K562 (cell line): ENCODE results near the gene OR52A5. TPM values are rescaled to one million over a fixed set of nuclear protein-coding genes. Genes with fewer than 3 reads are reported as not detected.

Source experiments
- ADNP ChIP-seq: fragments of 200-800 bp; sonication (Bioruptor generic); IDR thresholded peaks from 2 replicates; pipeline ENCODE4 v1.6.1; 2016; ENCODE audit warnings: missing genetic modification characterization, missing compliant biosample characterization
- ARNT ChIP-seq, 2 experiments: fragments of 450-650 bp; IDR thresholded peaks; 2 replicates each; pipeline ENCODE4 v1.6.1; 2016; ENCODE audit warnings: mild to moderate bottlenecking in 1 of 2
- CHD2 ChIP-seq: IDR thresholded peaks from 2 replicates; pipeline ENCODE4 v1.6.1; 2011; ENCODE audit warnings: low read depth, low read length
- ELF1 ChIP-seq: fragments of 200-800 bp; sonication (Bioruptor generic); IDR thresholded peaks from 2 replicates; pipeline ENCODE4 v1.6.1; 2016; ENCODE audit warnings: missing genetic modification characterization, missing compliant biosample characterization
- EP300 ChIP-seq: IDR thresholded peaks from 2 replicates; pipeline ENCODE4 v1.6.1; 2012; ENCODE audit warnings: low read length, improper control_type of control experiment
- FOSL1 ChIP-seq: fragments of 200-800 bp; sonication (Bioruptor generic); conservative IDR thresholded peaks from 2 replicates; pipeline ENCODE4 v1.6.1; 2016; ENCODE audit warnings: missing genetic modification characterization, missing compliant biosample characterization
- KDM1A ChIP-seq, 2 experiments: fragments of 450-650 bp; IDR thresholded peaks; 2 replicates each; pipeline ENCODE4 v1.6.1; 2016; ENCODE audit warnings: mild to moderate bottlenecking in 2 of 2
- NFE2 ChIP-seq: IDR thresholded peaks from 2 replicates; pipeline ENCODE4 v1.6.1; 2014; ENCODE audit warnings: antibody characterized with exemption, low read depth
- PBX2 ChIP-seq, 2 experiments: IDR thresholded peaks in 1 of 2; conservative IDR thresholded peaks in 1 of 2; 2 replicates each; pipeline ENCODE4 v1.6.1; 2016; ENCODE audit warnings: low read depth in 2 of 2, mild to moderate bottlenecking in 1 of 2, missing compliant biosample characterization in 1 of 2, missing genetic modification characterization in 1 of 2, moderate library complexity in 1 of 2
- SMARCB1 ChIP-seq: IDR thresholded peaks from 2 replicates; pipeline ENCODE4 v1.6.1; 2011; ENCODE audit warnings: improper control_type of control experiment, low read depth; ENCODE audit not compliant: insufficient read length
- SPI1 ChIP-seq: IDR thresholded peaks from 2 replicates; pipeline ENCODE4 v1.6.1; 2011; ENCODE audit warnings: low read depth, low read length, control low read depth, borderline replicate concordance
- STAG1 ChIP-seq: sonication (generic); formaldehyde crosslinking; IDR thresholded peaks from 2 replicates; pipeline ENCODE4 v1.5.0; 2020; ENCODE audit warnings: missing genetic modification reagents, borderline replicate concordance
- ZBTB40 ChIP-seq, 2 experiments: fragments of 450-650 bp in 1 of 2; sonication (generic) in 1 of 2; formaldehyde crosslinking in 1 of 2; IDR thresholded peaks; 2 replicates each; pipeline versions ENCODE4 v1.7.1 to v1.9.0; 2016 to 2022; ENCODE audit warnings: inconsistent platforms in 1 of 2, mild to moderate bottlenecking in 1 of 2, missing genetic modification reagents in 1 of 2
- ZNF232 ChIP-seq: sonication (generic); formaldehyde crosslinking; IDR thresholded peaks from 2 replicates; pipeline ENCODE4 v1.8.0; 2022; ENCODE audit warnings: mild to moderate bottlenecking, missing genetic modification reagents
- ZNF311 ChIP-seq: fragments of 250-450 bp; sonication (Bioruptor Pico); IDR thresholded peaks from 2 replicates; pipeline ENCODE4 v1.4.0; 2020; ENCODE audit warnings: mild to moderate bottlenecking, moderate library complexity
- polyA plus RNA-seq, 8 experiments: library from polyadenylated mRNA; depleted of rRNA in 4 of 8; stranded (reverse) in 5 of 8; unstranded in 3 of 8; fragments of >200 nt; fragmentation: Nextera tagmentation in 2 of 8; fragmentation: Illumina TruSeq in 1 of 8; extraction: Ambion mirVana in 2 of 8; extraction: Trizol in 1 of 8; gene quantifications; 2 replicates each; pipeline versions ENCODE4 v1.2.1 to v1.2.3, GENCODE V29; 2011 to 2014; ENCODE audit warnings: inconsistent platforms in 1 of 8, missing spikeins in 1 of 8
- total RNA-seq, 7 experiments: library from RNA; depleted of rRNA in 6 of 7; stranded (reverse); fragments of >200 nt in 6 of 7; fragmentation: Illumina TruSeq in 2 of 7; extraction: Trizol in 2 of 7; gene quantifications; 2 replicates each; pipeline versions ENCODE4 v1.2.1 to v1.2.3, GENCODE V29; 2011 to 2021; ENCODE audit warnings: low replicate concordance in 1 of 7

The OR52A5 gene
- total and polyA plus RNA-seq, 9 of the 15 experiments (the other 6 are each of a cell fraction or from before 2014, with no cell fraction given): 0.04 to 1.1 (median 0.94) TPM; not detected in 6

- peak; percentile 94 for TF ChIP-seq ZBTB40 (IDR thresholded peaks at IDR 0.05)
- TF ChIP-seq ZBTB40 (CRISPR knock-in tag; IDR thresholded peaks at IDR 0.05): peak; percentile 84
- no peak for TF ChIP-seq ZNF311 (CRISPR knock-in tag)
- TF ChIP-seq EP300: peak; percentile 23; the same call in 1 of the 2 replicates
- peak; percentile 34; the same call in 1 of the 2 replicates for TF ChIP-seq ADNP (tag)
- TF ChIP-seq SMARCB1: peak; percentile 28
- TF ChIP-seq ZNF232 (CRISPR knock-in tag): no peak
- no peak for TF ChIP-seq CHD2
- no peak for TF ChIP-seq NFE2
- peak; percentile 66 for TF ChIP-seq ELF1 (tag)
- no peak for TF ChIP-seq PBX2 (CRISPR knock-in tag; IDR thresholded peaks at IDR 0.05; ENCODE audit: low read depth)
- TF ChIP-seq PBX2 (tag; conservative IDR thresholded peaks at IDR 0.05; ENCODE audit: low read depth): peak; percentile 77
- TF ChIP-seq FOSL1 (tag): peak; percentile 57
- 0 out of 4 replicates have a peak, but pooled peaks of 1 of the 2 experiments have one; percentile 15 for TF ChIP-seq ARNT (IDR thresholded peaks at IDR 0.05)
- TF ChIP-seq SPI1: peak; percentile 69; the same call in 1 of the 2 replicates
- TF ChIP-seq KDM1A (IDR thresholded peaks at IDR 0.05): peak; percentile 74 to 76
- TF ChIP-seq STAG1 (CRISPR knock-in tag): no peak
Observed at GRCh38 chr11:5153574-5154431, 15.6 kb upstream of the OR52A5 start (continued).
